ENCODE measurements around the gene GBE1.

- TF ChIP-seq, protein P1, sequence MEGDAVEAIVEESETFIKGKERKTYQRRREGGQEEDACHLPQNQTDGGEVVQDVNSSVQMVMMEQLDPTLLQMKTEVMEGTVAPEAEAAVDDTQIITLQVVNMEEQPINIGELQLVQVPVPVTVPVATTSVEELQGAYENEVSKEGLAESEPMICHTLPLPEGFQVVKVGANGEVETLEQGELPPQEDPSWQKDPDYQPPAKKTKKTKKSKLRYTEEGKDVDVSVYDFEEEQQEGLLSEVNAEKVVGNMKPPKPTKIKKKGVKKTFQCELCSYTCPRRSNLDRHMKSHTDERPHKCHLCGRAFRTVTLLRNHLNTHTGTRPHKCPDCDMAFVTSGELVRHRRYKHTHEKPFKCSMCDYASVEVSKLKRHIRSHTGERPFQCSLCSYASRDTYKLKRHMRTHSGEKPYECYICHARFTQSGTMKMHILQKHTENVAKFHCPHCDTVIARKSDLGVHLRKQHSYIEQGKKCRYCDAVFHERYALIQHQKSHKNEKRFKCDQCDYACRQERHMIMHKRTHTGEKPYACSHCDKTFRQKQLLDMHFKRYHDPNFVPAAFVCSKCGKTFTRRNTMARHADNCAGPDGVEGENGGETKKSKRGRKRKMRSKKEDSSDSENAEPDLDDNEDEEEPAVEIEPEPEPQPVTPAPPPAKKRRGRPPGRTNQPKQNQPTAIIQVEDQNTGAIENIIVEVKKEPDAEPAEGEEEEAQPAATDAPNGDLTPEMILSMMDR (optimal IDR thresholded peaks at IDR 0.05 in 1 of 3, IDR thresholded peaks at IDR 0.05 in 1 of 3, conservative IDR thresholded peaks at IDR 0.05 in 1 of 3; ENCODE audit: extremely low read depth in 1 of 3, insufficient read depth in 2 of 3, low read length in 3 of 3) = no peak
- TF ChIP-seq EZH2 (IDR thresholded peaks at IDR 0.05; ENCODE audit: low read length) = no peak
Measured at GRCh38 chr3:81446806-81447205, 314.6 kb downstream of the GBE1 start.

Data from keratinocyte (primary cell).